ENCODE data around the gene C15orf61.

Gene C15orf61

DNA sequence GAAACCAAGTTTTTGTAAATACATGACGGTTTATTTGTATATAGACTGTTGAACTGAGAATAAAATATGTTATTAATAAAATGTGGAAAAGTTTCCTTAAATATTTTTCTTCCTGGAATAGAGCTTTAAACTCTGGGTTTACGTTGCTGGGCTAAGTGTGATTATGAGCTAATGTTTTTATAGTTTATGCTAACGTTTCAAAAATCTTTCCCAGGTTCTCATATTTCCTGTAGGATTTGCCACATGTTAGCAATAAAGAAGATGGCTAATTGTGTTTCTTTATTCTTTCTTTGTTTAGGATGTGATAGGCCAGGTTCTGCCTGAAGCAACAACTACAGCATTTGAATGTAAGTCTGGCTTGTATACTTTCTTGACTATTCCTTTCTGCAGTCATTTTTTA is 28.8 kb downstream of the C15orf61 start:
- H3K4me3 ChIP-seq (ENCODE audit: low read depth, low read length): no peak overlapping the region
- no peak for TF ChIP-seq CTCF (IDR thresholded peaks at IDR 0.05; ENCODE audit: low read depth, low read length)

GRCh38 chr15:67550522-67550921 is 29.6 kb downstream of the C15orf61 start:
- no peak overlapping the region for H3K4me3 ChIP-seq (ENCODE audit: low read depth, low read length)
- no peak for TF ChIP-seq CTCF (IDR thresholded peaks at IDR 0.05; ENCODE audit: low read depth, low read length)

DNA sequence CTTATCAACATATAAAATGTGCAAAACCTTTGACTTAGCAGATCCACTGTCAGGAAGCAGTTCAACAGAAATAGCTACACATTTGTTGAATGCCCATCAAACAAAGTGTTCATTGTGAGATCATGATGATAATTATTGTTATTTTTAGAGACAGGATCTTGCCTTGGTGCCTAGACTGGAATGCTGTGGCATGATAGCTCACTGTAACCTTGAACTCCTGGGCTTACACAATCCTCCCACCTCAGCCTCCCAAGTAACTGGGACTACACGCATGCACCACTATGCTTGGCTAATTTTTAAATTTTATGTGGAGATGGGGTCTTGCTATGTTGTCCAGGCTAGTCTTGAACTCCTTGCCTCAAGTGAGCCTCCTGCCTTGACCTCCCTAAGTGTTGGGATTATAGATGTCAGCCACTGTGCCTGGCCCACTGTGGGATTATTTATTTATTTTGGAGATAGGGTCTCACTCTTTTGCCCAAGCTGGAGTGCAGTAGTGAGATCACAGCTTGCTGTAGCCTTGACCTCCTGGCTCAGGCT is 30.3 kb downstream of the C15orf61 start:
- TF ChIP-seq CTCF (IDR thresholded peaks at IDR 0.05; ENCODE audit: low read depth, low read length): no peak
- H3K4me3 ChIP-seq (ENCODE audit: low read depth, low read length): no peak overlapping the region

DNA sequence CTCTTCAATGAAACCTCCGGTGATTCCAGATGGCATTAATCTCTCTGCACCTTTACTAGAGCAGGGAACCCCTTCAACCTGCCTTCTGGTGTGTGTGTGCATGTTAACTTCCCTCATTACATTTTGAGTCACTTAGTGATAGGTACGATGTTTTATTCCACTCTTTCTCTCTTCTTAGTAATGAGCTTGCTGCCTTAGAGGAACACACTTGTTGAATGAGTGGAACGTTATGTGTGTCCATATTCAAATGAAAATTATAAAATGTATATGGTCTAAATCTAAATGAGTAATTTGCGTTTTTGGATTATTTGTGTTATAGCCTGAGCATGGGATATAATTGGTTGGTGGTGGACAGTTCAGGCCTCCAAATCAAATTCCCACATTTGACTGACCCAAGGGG is 33.6 kb downstream of the C15orf61 start:
- H3K4me3 ChIP-seq (ENCODE audit: low read depth, low read length): no peak overlapping the region
- no peak for TF ChIP-seq CTCF (IDR thresholded peaks at IDR 0.05; ENCODE audit: low read depth, low read length)

DNA sequence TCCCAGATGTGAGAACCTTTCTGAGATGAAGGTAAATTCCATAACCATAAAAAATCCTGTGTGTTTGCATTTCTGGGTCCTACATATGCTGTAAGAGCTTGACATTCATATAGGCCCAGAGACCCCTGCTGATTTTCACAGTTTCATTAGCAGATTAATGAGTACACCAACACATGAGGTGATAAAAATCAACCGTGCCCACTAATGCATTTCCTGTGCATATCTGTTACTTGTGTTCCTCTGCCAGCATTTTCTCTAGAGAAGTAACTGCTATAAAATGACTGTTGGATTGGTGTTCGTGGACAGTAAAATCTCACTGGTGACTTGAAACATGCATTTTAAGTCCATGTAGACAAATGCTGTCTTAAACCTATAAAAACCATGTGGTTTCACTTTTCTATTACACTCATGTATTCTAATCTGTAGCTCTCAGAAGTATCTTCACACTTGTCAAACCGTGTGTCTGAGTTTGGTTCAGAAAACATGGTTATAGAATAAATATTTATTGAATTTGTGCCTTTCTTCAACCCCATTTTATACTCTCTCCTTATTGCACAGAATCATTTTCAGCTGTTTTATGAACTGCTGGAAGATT is 36.1 kb downstream of the C15orf61 start:
- TF ChIP-seq CTCF (IDR thresholded peaks at IDR 0.05; ENCODE audit: low read depth, low read length): no peak
- no peak overlapping the region for H3K4me3 ChIP-seq (ENCODE audit: low read depth, low read length)

DNA sequence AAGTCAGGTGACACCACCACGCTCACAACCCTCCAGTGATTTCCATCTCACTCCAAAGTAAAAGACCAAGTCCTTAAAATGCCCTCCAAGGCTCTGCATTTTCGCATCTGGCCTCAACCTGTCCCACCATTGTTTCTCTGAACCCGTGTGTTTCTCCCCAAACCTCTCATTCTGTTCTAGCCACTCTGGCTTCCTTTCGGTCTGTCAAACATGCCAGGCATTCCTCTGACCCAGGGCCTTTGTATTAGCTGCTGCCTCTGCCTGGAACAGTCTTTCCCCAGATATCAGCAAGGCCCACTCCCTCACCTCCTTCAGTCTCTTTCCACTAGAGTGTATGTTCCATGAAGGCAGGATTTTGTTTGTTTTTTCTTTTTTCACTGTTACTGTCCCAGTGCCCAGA is 37.6 kb downstream of the C15orf61 start:
- TF ChIP-seq CTCF (IDR thresholded peaks at IDR 0.05; ENCODE audit: low read depth, low read length): no peak
- H3K4me3 ChIP-seq (ENCODE audit: low read depth, low read length): no peak overlapping the region

- no peak for TF ChIP-seq CTCF (IDR thresholded peaks at IDR 0.05; ENCODE audit: low read depth, low read length)
- no peak overlapping the region for H3K4me3 ChIP-seq (ENCODE audit: low read depth, low read length)
These were observed 38.2 kb downstream of the C15orf61 start for GRCh38 chr15:67559158-67559557.

Data from WI38 (cell line).